Cardiac fibroblast (primary cell): ENCODE measurements around the gene FCN1.

ENCODE experiments used
- DNase-seq, 2 donors: peaks; one replicate each; pipeline versions ENCODE4 v3.0.0 to v3.0.0-alpha.2; 2010; ENCODE audit warnings: low read depth in 2 of 2
- H3K4me3 ChIP-seq, 2 donors: replicated peaks in 1 of 2; 1 replicate in 1 of 2; 2 replicates in 1 of 2; pipeline ENCODE4 v1.5.1; 2011; ENCODE audit warnings: low read depth in 2 of 2, low read length in 2 of 2, mild to moderate bottlenecking in 2 of 2, moderate library complexity in 1 of 2
- TF ChIP-seq, protein P1 (sequence below): IDR thresholded peaks from one replicate; pipeline ENCODE4 v1.5.1; 2011; ENCODE audit warnings: low read depth, mild to moderate bottlenecking, low read length, inconsistent platforms

FCN1 gene

GRCh38 chr9:134917431-134918373, at the start of gene FCN1:
TSS of gene FCN1 (minus strand) at chr9:134917912. CDS start at chr9:134917871, 41 bp downstream.
- H3K4me3 ChIP-seq: no peak within 1 kb of the TSS
- no peak for DNase-seq

GRCh38 chr9:134966697-134967546, 49.2 kb upstream of the FCN1 start:
- TF ChIP-seq, protein P1, sequence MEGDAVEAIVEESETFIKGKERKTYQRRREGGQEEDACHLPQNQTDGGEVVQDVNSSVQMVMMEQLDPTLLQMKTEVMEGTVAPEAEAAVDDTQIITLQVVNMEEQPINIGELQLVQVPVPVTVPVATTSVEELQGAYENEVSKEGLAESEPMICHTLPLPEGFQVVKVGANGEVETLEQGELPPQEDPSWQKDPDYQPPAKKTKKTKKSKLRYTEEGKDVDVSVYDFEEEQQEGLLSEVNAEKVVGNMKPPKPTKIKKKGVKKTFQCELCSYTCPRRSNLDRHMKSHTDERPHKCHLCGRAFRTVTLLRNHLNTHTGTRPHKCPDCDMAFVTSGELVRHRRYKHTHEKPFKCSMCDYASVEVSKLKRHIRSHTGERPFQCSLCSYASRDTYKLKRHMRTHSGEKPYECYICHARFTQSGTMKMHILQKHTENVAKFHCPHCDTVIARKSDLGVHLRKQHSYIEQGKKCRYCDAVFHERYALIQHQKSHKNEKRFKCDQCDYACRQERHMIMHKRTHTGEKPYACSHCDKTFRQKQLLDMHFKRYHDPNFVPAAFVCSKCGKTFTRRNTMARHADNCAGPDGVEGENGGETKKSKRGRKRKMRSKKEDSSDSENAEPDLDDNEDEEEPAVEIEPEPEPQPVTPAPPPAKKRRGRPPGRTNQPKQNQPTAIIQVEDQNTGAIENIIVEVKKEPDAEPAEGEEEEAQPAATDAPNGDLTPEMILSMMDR: no peak
- no peak overlapping the region for H3K4me3 ChIP-seq
- DNase-seq: no peak

More at GRCh38 chr9:134917431-134918373, at the start of gene FCN1:
- TF ChIP-seq, protein P1: no peak

- DNase-seq: no peak
Measured at GRCh38 chr9:134966270-134966669, 48.6 kb upstream of the FCN1 start.

DNA sequence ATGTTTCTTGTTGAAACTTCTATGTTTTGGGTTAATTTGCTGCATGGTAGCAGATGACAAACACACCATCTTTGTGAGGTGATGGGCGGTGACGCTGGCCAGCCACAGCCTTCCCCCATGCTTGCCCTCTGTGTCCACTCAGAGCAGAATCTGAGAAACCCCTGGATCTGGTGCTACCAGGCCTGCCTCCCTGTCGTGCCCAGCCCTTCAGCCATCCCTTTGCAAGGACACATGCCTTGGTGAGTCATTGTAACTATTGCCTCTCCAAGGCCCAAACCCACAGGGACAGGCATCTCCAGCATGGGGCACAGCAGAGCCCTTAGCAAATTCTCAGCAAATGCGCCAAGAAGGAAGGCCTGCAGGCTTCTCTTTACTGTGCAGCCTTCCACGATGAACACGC, 48.1 kb upstream of the FCN1 start:
- DNase-seq: no peak
- H3K4me3 ChIP-seq: no peak overlapping the region
- TF ChIP-seq, protein P1: no peak

More at GRCh38 chr9:134966270-134966669, 48.6 kb upstream of the FCN1 start:
- no peak overlapping the region for H3K4me3 ChIP-seq
- TF ChIP-seq, protein P1: no peak

GRCh38 chr9:134965411-134965810, 47.7 kb upstream of the FCN1 start:
- TF ChIP-seq, protein P1: no peak
- DNase-seq: no peak
- H3K4me3 ChIP-seq: no peak overlapping the region

GRCh38 chr9:134964271-134965055, 46.8 kb upstream of the FCN1 start:
- no peak overlapping the region for H3K4me3 ChIP-seq
- TF ChIP-seq, protein P1: no peak
- no peak for DNase-seq
